Gastrocnemius medialis (tissue), 4 donors: ENCODE results near the gene ADNP.

Experiments
- POLR2A ChIP-seq, 2 donors: fragments of 450-650 bp; IDR thresholded peaks; one replicate each; pipeline ENCODE4 v1.6.1; 2017; ENCODE audit warnings: antibody characterized with exemption in 2 of 2, mild to moderate bottlenecking in 2 of 2, moderate library complexity in 2 of 2
- TF ChIP-seq, protein P1 (sequence below), 5 experiments: fragments of 450-650 bp in 3 of 5; fragments of 200-600 bp in 2 of 5; sonication (generic) in 2 of 5; IDR thresholded peaks in 4 of 5; conservative IDR thresholded peaks in 1 of 5; 1 replicate in 4 of 5; 2 replicates in 1 of 5; pipeline ENCODE4 v1.5.1; 2016 to 2019; ENCODE audit warnings: antibody characterized with exemption in 5 of 5, mild to moderate bottlenecking in 3 of 5, moderate library complexity in 3 of 5

DNA sequence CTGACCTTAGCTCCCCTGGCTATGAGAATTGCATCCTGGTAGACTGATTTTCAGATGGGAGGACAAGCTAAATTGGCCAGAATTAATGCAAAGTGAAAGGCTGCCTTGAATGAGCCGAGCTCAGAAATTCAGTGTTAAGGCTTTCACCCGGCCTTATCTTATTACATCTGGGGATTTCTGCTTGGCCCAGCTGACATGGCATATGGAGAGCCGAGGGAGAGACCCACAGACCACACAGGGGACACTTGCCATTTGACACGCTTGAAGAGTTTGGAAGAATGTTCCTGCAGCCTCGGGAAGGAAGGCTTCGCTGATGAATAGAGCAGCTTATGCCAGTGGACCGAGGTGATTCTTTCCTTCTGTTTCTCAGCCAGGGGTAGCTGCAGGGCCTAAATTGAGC, 36.3 kb upstream of the ADNP start:
- TF ChIP-seq POLR2A (IDR thresholded peaks at IDR 0.05), result no peak
- TF ChIP-seq, protein P1, sequence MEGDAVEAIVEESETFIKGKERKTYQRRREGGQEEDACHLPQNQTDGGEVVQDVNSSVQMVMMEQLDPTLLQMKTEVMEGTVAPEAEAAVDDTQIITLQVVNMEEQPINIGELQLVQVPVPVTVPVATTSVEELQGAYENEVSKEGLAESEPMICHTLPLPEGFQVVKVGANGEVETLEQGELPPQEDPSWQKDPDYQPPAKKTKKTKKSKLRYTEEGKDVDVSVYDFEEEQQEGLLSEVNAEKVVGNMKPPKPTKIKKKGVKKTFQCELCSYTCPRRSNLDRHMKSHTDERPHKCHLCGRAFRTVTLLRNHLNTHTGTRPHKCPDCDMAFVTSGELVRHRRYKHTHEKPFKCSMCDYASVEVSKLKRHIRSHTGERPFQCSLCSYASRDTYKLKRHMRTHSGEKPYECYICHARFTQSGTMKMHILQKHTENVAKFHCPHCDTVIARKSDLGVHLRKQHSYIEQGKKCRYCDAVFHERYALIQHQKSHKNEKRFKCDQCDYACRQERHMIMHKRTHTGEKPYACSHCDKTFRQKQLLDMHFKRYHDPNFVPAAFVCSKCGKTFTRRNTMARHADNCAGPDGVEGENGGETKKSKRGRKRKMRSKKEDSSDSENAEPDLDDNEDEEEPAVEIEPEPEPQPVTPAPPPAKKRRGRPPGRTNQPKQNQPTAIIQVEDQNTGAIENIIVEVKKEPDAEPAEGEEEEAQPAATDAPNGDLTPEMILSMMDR (IDR thresholded peaks at IDR 0.05 in 4 of 5, conservative IDR thresholded peaks at IDR 0.05 in 1 of 5), result no peak
